HG02981 (cell line): ENCODE results near the gene EBF3.

Source experiments
- ATAC-seq: cut with Tn5 transposase; IDR thresholded peaks from one replicate; pipeline ENCODE4 v1.9.1; 2021; ENCODE audit warnings: mild to moderate bottlenecking, moderate library complexity; ENCODE audit not compliant: unreplicated experiment

The EBF3 gene

GRCh38 chr10:129842031-129842430, 122.0 kb downstream of the EBF3 start:
- no peak for ATAC-seq

- ATAC-seq, result no peak
Observed at GRCh38 chr10:129841590-129841989, 122.5 kb downstream of the EBF3 start.

GRCh38 chr10:129841071-129841470, 123.0 kb downstream of the EBF3 start:
- ATAC-seq, result no peak

- no peak for ATAC-seq
Observed at GRCh38 chr10:129840196-129840590, 123.9 kb downstream of the EBF3 start.

GRCh38 chr10:129839285-129840195, 124.5 kb downstream of the EBF3 start:
- no peak for ATAC-seq

GRCh38 chr10:129838794-129839193, 125.3 kb downstream of the EBF3 start:
- no peak for ATAC-seq

- ATAC-seq, result no peak
Observed at GRCh38 chr10:129837909-129838582, 126.0 kb downstream of the EBF3 start.

- no peak for ATAC-seq
Observed at GRCh38 chr10:129836253-129836652, 127.8 kb downstream of the EBF3 start.

GRCh38 chr10:129833994-129834739, 129.9 kb downstream of the EBF3 start:
- ATAC-seq, result no peak

- no peak for ATAC-seq
Observed at GRCh38 chr10:129833468-129833950, 130.6 kb downstream of the EBF3 start.

- no peak for ATAC-seq
Observed at GRCh38 chr10:129832573-129833467, 131.3 kb downstream of the EBF3 start.

GRCh38 chr10:129831150-129831549, 132.9 kb downstream of the EBF3 start:
- ATAC-seq, result no peak

- ATAC-seq, result no peak
Observed at GRCh38 chr10:129825826-129826225, 138.2 kb downstream of the EBF3 start.

- no peak for ATAC-seq
Observed at GRCh38 chr10:129825221-129825620, 138.9 kb downstream of the EBF3 start.

- ATAC-seq, result no peak
Observed at GRCh38 chr10:129820451-129820850, 143.6 kb downstream of the EBF3 start.

GRCh38 chr10:129816656-129817045, 147.4 kb downstream of the EBF3 start:
- no peak for ATAC-seq

- no peak for ATAC-seq
Observed at GRCh38 chr10:129815898-129816655, 148.0 kb downstream of the EBF3 start.

- no peak for ATAC-seq
Observed at GRCh38 chr10:129814681-129815646, 149.1 kb downstream of the EBF3 start.
